HepG2 (cell line): ENCODE results near the gene AK3. TPM values are rescaled to one million over a fixed set of nuclear protein-coding genes. Genes with fewer than 3 reads are reported as not detected.

ENCODE experiments used
- FOXK1 ChIP-seq: sonication (generic); formaldehyde crosslinking; IDR thresholded peaks from 2 replicates; pipeline ENCODE4 v1.4.0; 2020; ENCODE audit warnings: low read depth, missing genetic modification reagents, borderline replicate concordance
- HMG20B ChIP-seq: conservative IDR thresholded peaks from 2 replicates; pipeline ENCODE4 v1.6.1; 2016; ENCODE audit warnings: missing genetic modification reagents, missing compliant biosample characterization
- HOXA3 ChIP-seq: sonication (generic); formaldehyde crosslinking; IDR thresholded peaks from 2 replicates; pipeline ENCODE4 v1.5.0; 2020; ENCODE audit warnings: missing genetic modification reagents
- NCOR1 ChIP-seq: fragments of 200-600 bp; sonication (generic); IDR thresholded peaks from 2 replicates; pipeline ENCODE4 v1.7.0; 2017; ENCODE audit warnings: antibody characterized with exemption, low read length, borderline replicate concordance
- NR2F6 ChIP-seq, 2 experiments: IDR thresholded peaks; 2 replicates each; pipeline ENCODE4 v1.6.1; 2016; ENCODE audit warnings: antibody characterized with exemption in 1 of 2, mild to moderate bottlenecking in 1 of 2
- polyA plus RNA-seq, 8 experiments: library from polyadenylated mRNA; depleted of rRNA in 3 of 8; stranded (reverse) in 7 of 8; unstranded in 1 of 8; fragments of >200 nt; fragmentation: Illumina TruSeq in 4 of 8; extraction: Trizol in 4 of 8; gene quantifications; 2 replicates each; pipeline versions ENCODE4 v1.2.1 to v1.2.3, GENCODE V29; 2011 to 2016; ENCODE audit warnings: low read depth in 4 of 8, missing spikeins in 1 of 8, mixed read lengths in 1 of 8; ENCODE audit not compliant: insufficient read depth in 1 of 8
- total RNA-seq, 5 experiments: library from RNA; depleted of rRNA; stranded (reverse); fragments of >200 nt; fragmentation: Illumina TruSeq; extraction: Trizol; gene quantifications; 2 replicates each; pipeline ENCODE4 v1.2.3, GENCODE V29; 2016; ENCODE audit warnings: low read depth in 1 of 5
- TF ChIP-seq, protein P1 (sequence below): sonication (generic); formaldehyde crosslinking; IDR thresholded peaks from 2 replicates; pipeline ENCODE4 v1.4.0; 2020; ENCODE audit warnings: mild to moderate bottlenecking, missing genetic modification reagents, borderline replicate concordance
- TF ChIP-seq, protein P2 (sequence below): sonication (generic); formaldehyde crosslinking; IDR thresholded peaks from 2 replicates; pipeline ENCODE4 v1.5.0; 2020; ENCODE audit warnings: mild to moderate bottlenecking, missing genetic modification reagents, borderline replicate concordance
- TF ChIP-seq, protein P3 (sequence below): sonication (generic); formaldehyde crosslinking; IDR thresholded peaks from 2 replicates; pipeline ENCODE4 v1.4.0; 2020; ENCODE audit warnings: missing genetic modification reagents, borderline replicate concordance
- TF ChIP-seq, protein P4 (sequence below): sonication (generic); formaldehyde crosslinking; IDR thresholded peaks from 2 replicates; pipeline ENCODE4 v1.4.0; 2020; ENCODE audit warnings: missing genetic modification reagents
- TF ChIP-seq, protein P5 (sequence below): sonication (generic); formaldehyde crosslinking; IDR thresholded peaks from 2 replicates; pipeline ENCODE4 v1.8.0; 2022; ENCODE audit warnings: missing genetic modification reagents, mild to moderate bottlenecking, moderate library complexity, borderline replicate concordance

The AK3 gene
- total and polyA plus RNA-seq, 2 of the 13 experiments (the other 11 are each of a cell fraction or from before 2014, with no cell fraction given), result 76.8 to 109 TPM

DNA sequence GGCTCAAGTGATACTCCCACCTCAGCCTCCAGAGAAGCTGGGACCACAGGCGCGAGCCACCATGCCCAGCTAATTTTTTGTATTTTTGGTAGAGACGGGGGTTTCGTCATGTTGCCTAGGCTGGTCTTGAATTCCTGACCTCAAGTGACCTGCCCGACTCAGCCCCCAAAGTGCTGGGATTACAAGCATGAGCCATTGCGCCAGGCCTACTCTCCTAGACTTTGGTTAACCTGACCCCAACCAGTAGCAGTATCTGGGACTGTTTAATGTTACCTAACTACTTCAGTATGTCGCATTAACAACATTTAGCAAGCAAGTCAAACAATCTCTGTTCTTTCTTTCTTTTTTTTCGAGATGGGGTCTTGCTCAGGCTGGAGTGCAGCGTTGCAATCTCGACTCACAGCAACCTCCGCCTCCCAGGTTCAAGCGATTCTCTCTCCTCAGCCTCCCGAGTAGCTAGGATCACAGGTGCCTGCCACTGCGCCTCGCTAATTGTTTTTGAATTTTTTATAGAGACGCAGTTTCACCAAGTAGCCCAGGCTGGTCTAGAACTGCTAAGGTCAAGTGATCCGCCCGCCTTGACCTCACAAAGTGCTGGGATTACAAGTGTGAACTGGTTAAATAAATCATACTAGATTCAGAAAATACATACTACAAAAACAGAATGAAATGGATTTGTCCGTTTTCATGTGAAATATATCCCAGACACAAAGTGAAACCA is 2.0 kb downstream of the AK3 start (continued):
- TF ChIP-seq, protein P1, sequence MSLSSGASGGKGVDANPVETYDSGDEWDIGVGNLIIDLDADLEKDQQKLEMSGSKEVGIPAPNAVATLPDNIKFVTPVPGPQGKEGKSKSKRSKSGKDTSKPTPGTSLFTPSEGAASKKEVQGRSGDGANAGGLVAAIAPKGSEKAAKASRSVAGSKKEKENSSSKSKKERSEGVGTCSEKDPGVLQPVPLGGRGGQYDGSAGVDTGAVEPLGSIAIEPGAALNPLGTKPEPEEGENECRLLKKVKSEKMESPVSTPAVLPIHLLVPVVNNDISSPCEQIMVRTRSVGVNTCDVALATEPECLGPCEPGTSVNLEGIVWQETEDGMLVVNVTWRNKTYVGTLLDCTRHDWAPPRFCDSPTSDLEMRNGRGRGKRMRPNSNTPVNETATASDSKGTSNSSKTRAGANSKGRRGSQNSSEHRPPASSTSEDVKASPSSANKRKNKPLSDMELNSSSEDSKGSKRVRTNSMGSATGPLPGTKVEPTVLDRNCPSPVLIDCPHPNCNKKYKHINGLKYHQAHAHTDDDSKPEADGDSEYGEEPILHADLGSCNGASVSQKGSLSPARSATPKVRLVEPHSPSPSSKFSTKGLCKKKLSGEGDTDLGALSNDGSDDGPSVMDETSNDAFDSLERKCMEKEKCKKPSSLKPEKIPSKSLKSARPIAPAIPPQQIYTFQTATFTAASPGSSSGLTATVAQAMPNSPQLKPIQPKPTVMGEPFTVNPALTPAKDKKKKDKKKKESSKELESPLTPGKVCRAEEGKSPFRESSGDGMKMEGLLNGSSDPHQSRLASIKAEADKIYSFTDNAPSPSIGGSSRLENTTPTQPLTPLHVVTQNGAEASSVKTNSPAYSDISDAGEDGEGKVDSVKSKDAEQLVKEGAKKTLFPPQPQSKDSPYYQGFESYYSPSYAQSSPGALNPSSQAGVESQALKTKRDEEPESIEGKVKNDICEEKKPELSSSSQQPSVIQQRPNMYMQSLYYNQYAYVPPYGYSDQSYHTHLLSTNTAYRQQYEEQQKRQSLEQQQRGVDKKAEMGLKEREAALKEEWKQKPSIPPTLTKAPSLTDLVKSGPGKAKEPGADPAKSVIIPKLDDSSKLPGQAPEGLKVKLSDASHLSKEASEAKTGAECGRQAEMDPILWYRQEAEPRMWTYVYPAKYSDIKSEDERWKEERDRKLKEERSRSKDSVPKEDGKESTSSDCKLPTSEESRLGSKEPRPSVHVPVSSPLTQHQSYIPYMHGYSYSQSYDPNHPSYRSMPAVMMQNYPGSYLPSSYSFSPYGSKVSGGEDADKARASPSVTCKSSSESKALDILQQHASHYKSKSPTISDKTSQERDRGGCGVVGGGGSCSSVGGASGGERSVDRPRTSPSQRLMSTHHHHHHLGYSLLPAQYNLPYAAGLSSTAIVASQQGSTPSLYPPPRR (CRISPR knock-in tag), result 0 out of 2 replicates have a peak, but pooled peaks have one; percentile 24
- peak; percentile 55; the same call in 1 of the 2 replicates for TF ChIP-seq NCOR1
- TF ChIP-seq HMG20B (CRISPR knock-in tag), result no peak
- TF ChIP-seq FOXK1 (CRISPR knock-in tag), result no peak
- TF ChIP-seq, protein P2, sequence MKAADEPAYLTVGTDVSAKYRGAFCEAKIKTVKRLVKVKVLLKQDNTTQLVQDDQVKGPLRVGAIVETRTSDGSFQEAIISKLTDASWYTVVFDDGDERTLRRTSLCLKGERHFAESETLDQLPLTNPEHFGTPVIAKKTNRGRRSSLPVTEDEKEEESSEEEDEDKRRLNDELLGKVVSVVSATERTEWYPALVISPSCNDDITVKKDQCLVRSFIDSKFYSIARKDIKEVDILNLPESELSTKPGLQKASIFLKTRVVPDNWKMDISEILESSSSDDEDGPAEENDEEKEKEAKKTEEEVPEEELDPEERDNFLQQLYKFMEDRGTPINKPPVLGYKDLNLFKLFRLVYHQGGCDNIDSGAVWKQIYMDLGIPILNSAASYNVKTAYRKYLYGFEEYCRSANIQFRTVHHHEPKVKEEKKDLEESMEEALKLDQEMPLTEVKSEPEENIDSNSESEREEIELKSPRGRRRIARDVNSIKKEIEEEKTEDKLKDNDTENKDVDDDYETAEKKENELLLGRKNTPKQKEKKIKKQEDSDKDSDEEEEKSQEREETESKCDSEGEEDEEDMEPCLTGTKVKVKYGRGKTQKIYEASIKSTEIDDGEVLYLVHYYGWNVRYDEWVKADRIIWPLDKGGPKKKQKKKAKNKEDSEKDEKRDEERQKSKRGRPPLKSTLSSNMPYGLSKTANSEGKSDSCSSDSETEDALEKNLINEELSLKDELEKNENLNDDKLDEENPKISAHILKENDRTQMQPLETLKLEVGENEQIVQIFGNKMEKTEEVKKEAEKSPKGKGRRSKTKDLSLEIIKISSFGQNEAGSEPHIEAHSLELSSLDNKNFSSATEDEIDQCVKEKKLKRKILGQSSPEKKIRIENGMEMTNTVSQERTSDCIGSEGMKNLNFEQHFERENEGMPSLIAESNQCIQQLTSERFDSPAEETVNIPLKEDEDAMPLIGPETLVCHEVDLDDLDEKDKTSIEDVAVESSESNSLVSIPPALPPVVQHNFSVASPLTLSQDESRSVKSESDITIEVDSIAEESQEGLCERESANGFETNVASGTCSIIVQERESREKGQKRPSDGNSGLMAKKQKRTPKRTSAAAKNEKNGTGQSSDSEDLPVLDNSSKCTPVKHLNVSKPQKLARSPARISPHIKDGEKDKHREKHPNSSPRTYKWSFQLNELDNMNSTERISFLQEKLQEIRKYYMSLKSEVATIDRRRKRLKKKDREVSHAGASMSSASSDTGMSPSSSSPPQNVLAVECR (CRISPR knock-in tag), result peak; percentile 35; the same call in 1 of the 2 replicates
- TF ChIP-seq, protein P3, sequence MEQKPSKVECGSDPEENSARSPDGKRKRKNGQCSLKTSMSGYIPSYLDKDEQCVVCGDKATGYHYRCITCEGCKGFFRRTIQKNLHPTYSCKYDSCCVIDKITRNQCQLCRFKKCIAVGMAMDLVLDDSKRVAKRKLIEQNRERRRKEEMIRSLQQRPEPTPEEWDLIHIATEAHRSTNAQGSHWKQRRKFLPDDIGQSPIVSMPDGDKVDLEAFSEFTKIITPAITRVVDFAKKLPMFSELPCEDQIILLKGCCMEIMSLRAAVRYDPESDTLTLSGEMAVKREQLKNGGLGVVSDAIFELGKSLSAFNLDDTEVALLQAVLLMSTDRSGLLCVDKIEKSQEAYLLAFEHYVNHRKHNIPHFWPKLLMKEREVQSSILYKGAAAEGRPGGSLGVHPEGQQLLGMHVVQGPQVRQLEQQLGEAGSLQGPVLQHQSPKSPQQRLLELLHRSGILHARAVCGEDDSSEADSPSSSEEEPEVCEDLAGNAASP (CRISPR knock-in tag), result peak; percentile 96
- TF ChIP-seq HOXA3 (CRISPR knock-in tag), result 0 out of 2 replicates have a peak, but pooled peaks have one; percentile 15
- TF ChIP-seq NR2F6 (IDR thresholded peaks at IDR 0.05), result peak; percentile 76
- peak; percentile 68 for TF ChIP-seq NR2F6 (CRISPR knock-in tag; IDR thresholded peaks at IDR 0.05)
- TF ChIP-seq, protein P4, sequence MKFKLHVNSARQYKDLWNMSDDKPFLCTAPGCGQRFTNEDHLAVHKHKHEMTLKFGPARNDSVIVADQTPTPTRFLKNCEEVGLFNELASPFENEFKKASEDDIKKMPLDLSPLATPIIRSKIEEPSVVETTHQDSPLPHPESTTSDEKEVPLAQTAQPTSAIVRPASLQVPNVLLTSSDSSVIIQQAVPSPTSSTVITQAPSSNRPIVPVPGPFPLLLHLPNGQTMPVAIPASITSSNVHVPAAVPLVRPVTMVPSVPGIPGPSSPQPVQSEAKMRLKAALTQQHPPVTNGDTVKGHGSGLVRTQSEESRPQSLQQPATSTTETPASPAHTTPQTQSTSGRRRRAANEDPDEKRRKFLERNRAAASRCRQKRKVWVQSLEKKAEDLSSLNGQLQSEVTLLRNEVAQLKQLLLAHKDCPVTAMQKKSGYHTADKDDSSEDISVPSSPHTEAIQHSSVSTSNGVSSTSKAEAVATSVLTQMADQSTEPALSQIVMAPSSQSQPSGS, result 0 out of 2 replicates have a peak, but pooled peaks have one; percentile 14
- TF ChIP-seq, protein P5, sequence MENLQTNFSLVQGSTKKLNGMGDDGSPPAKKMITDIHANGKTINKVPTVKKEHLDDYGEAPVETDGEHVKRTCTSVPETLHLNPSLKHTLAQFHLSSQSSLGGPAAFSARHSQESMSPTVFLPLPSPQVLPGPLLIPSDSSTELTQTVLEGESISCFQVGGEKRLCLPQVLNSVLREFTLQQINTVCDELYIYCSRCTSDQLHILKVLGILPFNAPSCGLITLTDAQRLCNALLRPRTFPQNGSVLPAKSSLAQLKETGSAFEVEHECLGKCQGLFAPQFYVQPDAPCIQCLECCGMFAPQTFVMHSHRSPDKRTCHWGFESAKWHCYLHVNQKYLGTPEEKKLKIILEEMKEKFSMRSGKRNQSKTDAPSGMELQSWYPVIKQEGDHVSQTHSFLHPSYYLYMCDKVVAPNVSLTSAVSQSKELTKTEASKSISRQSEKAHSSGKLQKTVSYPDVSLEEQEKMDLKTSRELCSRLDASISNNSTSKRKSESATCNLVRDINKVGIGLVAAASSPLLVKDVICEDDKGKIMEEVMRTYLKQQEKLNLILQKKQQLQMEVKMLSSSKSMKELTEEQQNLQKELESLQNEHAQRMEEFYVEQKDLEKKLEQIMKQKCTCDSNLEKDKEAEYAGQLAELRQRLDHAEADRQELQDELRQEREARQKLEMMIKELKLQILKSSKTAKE, result peak; percentile 64; the same call in 1 of the 2 replicates
